GM18873 (cell line): ENCODE measurements around the gene KCNH1.
"Not testable (repeated sequence)": the region's sequence is repeated elsewhere in the genome, so short reads cannot be mapped to it uniquely, and the experiment has no call there.

Source experiments
- ATAC-seq: cut with Tn5 transposase; IDR thresholded peaks from one replicate; pipeline ENCODE4 v1.9.1; 2021; ENCODE audit warnings: mild to moderate bottlenecking, moderate library complexity, moderate number of reproducible peaks; ENCODE audit not compliant: unreplicated experiment, low FRiP score

The KCNH1 gene

GRCh38 chr1:211111351-211111750 is 22.6 kb downstream of the KCNH1 start:
- no peak for ATAC-seq

- ATAC-seq: no peak
Observed at GRCh38 chr1:211101481-211101880, 32.5 kb downstream of the KCNH1 start.

GRCh38 chr1:211099393-211099792 is 34.6 kb downstream of the KCNH1 start:
- ATAC-seq: no peak

GRCh38 chr1:211095381-211095780 is 38.6 kb downstream of the KCNH1 start:
- no peak for ATAC-seq

GRCh38 chr1:211092955-211093354 is 41.0 kb downstream of the KCNH1 start:
- ATAC-seq: no peak

GRCh38 chr1:211091867-211092266 is 42.1 kb downstream of the KCNH1 start:
- ATAC-seq: no peak

GRCh38 chr1:211089536-211089935 is 44.4 kb downstream of the KCNH1 start:
- ATAC-seq: no peak

- ATAC-seq: no peak
Observed at GRCh38 chr1:211088156-211088555, 45.8 kb downstream of the KCNH1 start.

GRCh38 chr1:211082824-211083223 is 51.1 kb downstream of the KCNH1 start:
- no peak for ATAC-seq

- ATAC-seq: not testable (repeated sequence)
Observed at GRCh38 chr1:211081447-211081846, 52.5 kb downstream of the KCNH1 start.

- ATAC-seq: no peak
Observed at GRCh38 chr1:211068976-211069375, 65.0 kb downstream of the KCNH1 start.

GRCh38 chr1:211066781-211067384 is 67.1 kb downstream of the KCNH1 start:
- ATAC-seq: no peak

- not testable (repeated sequence) for ATAC-seq
Observed at GRCh38 chr1:211041838-211042237, 92.1 kb downstream of the KCNH1 start.

- ATAC-seq: no peak
Observed at GRCh38 chr1:211037095-211037494, 96.9 kb downstream of the KCNH1 start.

- ATAC-seq: no peak
Observed at GRCh38 chr1:211036381-211037060, 97.4 kb downstream of the KCNH1 start.

GRCh38 chr1:211035821-211036380 is 98.0 kb downstream of the KCNH1 start:
- no peak for ATAC-seq

- ATAC-seq: no peak
Observed at GRCh38 chr1:211033921-211034525, 99.9 kb downstream of the KCNH1 start.

GRCh38 chr1:211024901-211025300 is 109.0 kb downstream of the KCNH1 start:
- no peak for ATAC-seq

GRCh38 chr1:211019266-211019665 is 114.7 kb downstream of the KCNH1 start:
- ATAC-seq: no peak

GRCh38 chr1:211018690-211019089 is 115.3 kb downstream of the KCNH1 start:
- no peak for ATAC-seq

- no peak for ATAC-seq
Observed at GRCh38 chr1:211017075-211017718, 116.8 kb downstream of the KCNH1 start.
